Superior temporal gyrus (tissue), 1 donor: ENCODE results near the gene PPM1H.
"Not testable (repeated sequence)": the region's sequence is repeated elsewhere in the genome, so short reads cannot be mapped to it uniquely, and the experiment has no call there.

Source experiments
- DNase-seq: peaks from one replicate; pipeline ENCODE4 v3.0.0-alpha.2; 2016; ENCODE audit errors: extremely low spot score

Gene PPM1H

DNA sequence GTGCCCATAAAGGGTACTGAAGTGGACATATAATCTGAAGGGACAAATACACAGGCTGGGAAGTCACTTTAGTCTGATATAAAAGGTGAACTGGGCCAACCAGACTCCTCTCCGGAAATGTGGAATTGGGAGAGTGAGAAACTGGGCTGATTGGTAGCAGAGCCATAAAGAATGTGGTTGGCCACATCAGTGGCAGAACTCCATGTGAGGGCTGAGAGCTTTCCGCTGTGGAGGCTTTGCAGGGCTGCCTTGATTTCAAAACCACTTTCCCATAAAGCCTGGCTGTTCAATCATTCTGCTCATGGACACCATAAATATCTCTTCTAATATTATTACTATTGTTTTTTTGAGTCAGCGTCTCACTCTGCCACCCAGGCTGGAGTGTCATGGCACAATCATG, 248.0 kb downstream of the PPM1H start:
- no peak for DNase-seq

DNA sequence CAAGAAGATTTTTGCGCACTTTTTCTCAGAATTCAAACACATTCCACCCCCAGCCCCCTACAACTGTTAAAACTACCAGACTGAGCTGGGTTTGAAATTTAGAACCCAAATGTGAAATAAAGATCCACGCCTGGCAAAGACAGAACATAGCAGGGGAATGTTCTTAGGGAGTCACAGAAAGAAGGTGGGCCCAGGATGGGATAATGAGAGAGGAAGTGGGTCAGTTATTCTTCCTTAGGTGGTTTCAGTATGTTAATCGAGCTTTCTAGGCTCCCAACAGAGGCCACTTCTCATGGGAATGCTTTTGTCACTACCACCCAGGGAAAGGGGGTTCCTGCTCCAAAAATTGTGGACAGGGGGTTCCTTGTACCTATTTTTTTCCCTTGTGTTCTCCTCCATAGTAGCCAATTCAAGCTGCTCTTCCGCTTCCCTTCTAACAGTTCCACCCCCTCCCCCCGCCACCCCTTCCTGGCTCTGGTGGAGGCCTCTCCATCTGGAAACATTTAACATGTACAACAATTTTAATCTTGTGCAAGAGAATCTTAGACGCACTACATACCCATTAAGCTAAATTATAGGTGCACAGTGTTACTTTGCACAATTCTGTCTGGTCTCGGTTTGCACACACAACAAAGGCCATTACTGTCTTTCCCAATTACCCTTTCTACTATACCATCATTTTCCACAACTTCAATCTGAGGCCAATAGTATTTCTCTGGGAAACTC, 250.2 kb downstream of the PPM1H start:
- no peak for DNase-seq

DNA sequence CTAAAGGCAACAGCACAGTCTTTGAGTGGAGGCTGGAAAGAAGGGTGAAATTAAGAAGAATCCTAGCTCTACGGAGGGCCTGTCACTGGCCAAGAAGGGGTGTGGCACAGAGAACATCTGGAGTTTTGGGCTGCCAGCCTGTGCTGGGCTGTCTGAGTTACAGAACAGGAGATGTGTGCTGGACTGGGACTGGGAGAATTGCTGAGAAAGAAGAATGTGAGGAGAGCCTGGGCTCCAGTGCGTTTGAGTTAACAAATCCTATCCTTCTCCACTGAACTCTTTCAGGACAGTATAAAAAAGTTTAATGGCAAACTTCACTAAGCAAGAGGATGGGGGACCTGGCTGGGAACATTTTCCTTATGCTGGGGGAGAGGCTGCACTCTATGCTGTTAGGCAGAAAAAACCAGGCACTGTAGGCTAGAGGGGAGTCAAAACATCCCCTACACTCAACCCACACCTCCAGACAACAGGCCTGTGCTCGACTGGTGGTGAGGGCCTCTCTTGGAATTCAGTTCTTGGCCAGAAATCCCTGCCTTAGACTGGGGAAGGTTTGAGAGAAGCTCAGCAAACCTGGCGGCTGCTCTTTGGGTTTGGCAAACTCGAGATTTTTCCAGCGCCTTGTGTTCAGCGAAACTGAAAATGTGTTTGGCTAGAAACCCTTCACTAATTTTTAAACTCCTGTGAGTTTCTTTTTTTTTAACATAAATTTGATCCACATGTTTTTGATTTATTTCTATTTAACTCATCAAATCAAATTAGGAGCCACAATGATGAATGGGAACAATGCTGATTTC, 251.0 kb downstream of the PPM1H start:
- peak; percentile 58 for DNase-seq

DNA sequence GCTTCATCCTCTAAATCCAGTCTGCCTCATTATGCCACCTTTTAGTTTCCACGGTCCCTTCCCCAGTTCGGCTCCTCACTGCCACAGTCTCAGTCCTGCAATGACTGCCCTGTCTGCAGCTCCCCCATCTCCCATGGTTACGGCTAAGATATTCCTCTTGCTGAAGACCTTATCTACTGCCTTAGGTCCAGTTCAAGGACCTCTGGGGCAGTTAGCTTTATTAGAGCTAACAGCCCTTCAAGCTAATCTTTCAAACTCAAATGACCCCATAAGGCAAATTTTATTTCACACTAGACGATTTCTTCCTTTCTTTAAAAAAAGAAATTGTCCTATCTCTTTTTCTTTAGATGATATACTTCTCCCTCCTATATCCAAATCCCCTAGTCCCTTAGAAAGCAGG, 253.6 kb downstream of the PPM1H start:
- DNase-seq = no peak

DNA sequence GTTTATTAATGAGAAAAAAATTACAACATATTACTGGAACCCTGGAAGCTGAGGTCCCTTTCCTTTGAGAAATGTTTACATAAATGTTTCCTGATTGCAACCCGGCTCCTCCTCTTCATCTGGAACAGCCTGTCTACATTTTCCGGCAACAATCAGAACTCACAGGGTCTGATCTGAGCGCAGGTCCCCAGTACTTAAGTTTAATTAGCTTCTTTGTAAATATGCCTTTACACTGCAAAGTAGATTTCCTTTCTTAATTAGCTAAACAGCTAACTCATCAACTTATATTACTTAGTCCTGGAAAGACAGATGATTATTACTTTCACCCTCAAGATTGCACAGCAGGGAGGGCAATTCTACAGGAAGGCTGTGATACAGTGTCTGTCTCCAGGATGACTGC, 255.3 kb downstream of the PPM1H start:
- no peak for DNase-seq

DNA sequence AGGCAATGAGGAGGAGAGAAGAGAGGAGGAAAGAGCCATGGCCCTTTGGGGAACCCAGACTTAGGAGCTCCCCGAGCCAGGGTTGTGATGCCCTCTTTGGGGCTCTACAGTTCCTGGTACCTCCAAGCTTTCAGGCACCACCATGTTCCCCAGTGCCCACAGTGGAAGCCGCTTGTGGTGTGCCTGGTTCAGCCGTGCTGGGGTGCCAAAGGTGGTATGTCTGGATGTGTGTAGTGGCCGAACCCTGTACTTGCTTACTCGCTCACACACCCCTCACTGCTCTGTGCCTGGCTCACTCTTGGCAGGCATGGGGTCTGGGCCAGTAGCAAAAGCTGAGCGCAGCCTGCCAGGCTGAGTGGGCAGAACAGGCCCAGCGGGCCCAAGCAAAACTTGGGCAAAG, 257.6 kb downstream of the PPM1H start:
- no peak for DNase-seq

DNA sequence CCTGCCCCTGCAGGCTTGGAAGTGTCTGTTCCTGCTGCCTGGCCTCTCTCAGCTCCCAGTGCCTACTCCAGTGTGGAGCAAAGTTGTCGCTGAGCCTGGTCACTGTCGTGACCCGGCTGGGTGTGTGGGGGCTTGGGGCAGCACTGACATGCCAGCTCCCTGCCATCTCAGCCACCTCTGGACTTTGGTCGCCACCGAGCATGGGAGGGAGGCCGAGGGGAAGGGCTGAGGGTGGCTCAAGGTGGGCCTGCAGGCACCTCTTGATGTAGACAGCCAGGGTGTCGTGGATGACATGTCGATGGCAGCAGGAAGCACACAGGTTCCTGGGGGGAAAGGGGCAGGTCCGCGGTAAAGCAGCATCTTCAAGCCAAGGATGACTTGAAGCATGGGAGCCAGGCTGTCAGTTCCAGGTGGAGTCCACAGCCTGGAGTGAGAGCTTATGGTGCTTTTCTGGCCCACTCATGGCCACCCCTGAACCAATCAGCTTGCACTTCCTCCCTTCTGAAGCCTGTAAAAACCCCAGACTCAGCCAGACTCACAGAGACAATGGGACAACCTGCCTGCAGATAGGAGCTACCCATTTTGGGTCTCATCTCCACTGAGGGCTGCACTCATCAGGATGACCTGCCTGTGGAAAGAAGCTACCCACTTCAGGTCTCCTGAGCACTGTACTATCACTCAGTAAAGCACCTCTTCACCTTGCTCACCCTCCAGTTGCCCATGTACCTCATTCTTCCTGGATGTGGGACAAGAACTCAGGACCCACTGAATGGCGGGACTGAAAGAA, 258.2 kb downstream of the PPM1H start:
- no peak for DNase-seq

DNA sequence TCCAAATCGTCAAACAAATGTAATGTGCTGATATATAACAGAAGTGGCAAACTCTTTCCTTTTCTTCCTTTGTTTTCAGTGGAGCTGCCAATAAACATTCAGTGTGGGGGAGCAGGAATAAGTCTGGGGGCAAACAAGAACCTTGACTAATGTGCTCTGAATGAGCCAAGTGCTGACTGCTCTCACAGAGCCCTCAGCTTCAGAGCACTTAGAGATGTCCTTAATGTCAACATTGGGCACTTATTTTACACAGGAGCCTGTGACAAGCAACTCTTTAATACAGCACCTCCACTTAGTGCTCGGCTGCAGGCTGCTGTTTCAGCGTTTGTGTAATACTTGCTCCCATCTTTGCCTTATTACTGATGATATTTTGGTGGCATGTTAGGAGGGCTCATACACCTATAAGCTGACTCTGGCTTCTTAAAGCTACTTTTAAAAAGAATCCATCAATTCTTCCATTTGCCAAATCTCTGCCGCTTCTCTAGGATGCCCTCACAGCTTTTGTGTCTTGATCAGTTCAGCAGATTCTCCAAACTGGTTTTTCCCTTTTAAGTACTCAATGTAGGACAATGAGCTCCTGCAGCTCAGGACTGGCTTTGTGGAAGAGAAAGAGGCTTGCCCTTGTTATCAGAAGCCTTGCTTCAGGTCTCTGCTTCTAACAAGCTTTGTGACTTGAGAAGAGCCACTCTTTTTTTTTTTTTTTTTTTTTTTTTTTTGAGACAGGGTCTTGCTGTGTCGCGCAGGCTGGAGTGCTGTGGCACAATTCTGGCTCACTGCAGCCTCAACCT, 261.7 kb downstream of the PPM1H start:
- no peak for DNase-seq

DNA sequence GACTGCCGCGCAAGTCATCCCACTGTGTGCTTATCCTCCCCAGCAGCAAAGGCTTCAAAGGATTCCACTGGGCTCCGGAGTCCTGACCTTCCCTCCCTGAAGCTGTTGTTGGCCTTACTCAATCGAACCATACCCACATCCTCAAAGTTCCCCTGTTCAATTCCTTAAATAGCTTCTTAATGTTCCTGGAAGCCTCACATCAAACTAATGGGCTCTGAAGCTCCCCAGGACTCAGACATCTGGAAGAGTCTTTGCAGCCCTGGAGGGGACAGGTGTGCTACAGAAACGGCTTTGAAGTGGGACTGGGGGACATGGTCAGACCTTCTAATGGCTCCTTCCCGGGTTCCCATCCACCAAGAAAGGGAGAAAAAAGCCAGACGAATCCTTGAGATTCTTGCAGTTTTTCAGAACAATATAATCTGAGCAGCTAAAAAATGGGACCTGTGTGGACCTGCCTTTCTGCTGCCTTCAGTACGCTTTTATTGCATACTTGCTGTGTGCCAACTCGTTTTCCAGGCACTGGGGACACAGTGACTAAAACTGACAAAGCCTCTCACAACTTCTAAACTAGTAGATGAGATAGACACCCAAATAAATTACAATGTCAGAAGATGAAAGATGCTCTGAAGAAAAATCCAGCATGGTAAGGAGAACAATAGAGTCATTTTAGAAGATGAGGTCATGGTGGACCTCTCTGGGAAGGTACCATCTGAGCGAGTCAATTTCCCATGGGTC, 263.8 kb downstream of the PPM1H start:
- DNase-seq = no peak

DNA sequence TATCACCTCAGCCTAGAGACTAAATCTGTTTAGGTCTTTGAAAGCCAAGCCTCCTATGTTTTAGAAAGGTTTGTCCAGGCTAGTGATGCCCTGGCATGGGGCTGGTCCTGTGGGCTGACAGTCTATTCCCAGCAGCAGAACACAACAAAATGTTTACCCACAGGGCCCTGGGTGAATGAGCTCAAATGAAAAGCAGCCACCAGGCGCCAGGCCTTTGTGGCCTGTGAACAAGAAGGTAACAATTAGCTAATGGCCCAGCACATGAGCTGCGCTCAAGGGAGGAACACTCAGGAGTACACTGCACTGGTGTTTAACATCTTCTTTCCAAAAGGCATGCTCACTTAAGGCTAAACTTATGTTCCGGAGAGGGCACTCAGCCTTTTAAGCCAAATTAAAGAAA, 266.2 kb downstream of the PPM1H start:
- no peak for DNase-seq

DNA sequence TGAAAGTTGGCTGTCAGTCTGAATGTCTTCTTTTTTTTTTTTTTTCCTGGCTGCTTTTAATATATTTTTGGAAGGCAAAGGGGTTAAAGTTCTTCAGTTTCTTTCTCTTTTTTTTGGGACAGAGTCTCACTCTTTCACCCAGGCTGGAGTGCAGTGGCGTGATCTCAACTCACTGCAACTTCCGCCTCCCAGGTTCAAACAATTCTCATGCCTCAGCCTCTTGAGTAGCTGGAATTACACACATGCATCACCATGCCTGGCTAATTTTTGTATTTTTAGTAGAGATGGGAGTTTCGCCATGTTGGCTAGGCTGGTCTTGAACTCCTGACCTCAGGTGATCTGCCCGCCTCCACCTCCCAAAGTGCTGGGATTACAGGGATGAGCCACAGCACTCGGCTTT, 270.0 kb downstream of the PPM1H start:
- not testable (repeated sequence) for DNase-seq

DNA sequence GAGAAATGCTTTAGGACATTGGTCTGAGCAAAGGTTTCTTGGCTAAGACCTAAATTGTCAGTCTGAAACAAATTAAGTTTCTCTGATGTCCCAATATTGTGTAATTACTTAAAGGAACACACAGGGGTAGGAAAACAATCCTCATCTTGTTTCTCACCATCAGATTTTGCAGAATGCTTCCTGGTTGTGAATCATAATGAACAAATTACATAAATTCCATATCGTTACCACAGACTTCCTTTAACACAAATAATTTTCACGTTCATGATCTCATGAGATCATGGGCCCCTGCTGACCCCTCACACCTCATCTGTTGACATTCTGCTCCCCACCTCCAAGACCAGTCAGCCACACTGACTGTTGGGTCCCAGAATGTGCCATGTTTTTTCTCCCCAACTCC, 274.2 kb downstream of the PPM1H start:
- DNase-seq = no peak

DNA sequence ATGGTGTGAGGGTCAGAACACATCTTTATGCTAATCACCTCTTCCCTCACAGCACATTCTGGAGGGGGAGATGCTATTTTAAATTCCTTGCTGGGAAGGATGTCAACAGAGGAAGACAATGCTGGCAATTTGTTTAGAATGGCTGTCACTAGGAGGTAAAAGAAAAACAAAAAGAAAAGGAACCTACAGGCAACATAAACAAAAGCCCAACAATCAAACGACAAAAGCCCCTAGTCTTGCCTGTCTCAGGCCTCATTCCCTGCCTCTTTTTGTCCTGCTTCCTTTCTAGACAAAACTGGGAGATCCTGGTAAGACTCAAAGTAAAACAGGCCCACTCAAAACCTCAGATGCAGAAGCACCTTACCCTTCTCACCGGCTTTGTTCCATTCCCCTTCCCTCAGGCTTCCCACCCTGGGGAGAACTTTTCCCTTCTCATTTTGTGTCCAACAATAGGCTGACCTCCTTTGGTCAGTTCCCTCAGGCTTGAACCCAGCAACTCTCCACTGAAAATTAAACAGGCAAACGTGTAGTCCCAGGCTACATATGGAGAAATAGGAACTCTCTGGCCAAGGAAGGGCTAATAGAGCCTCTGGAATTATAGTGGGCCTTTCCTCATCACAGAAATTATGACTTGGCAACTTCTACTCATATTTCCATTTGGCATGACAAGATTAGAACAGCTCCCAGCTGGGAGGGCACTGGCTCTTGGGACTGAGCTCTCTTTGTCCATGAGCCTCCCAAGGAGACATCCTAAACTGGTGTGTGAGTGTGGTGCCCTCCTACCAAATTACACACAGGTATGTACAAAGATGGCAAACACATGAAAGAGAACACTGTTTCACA, 275.3 kb downstream of the PPM1H start:
- no peak for DNase-seq

DNA sequence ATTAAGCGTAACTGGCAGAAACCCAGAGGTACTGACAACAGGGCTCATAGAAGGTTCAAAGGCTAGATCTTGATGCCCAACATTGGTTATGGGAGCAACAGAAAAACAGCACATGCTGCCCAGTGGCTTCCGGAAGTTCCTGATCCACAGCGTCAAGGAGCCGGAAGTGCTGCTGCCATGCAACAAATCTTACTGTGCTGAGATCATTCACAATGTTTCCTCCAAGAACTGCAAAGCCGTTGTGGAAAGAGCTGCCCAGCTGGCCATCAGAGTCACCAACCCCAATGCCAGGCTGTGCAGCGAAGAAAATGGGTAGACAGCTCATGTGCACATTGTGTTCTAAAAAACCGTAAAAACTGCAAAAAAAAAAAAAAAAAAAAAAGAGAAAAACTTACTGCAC, 276.0 kb downstream of the PPM1H start:
- DNase-seq = no peak

DNA sequence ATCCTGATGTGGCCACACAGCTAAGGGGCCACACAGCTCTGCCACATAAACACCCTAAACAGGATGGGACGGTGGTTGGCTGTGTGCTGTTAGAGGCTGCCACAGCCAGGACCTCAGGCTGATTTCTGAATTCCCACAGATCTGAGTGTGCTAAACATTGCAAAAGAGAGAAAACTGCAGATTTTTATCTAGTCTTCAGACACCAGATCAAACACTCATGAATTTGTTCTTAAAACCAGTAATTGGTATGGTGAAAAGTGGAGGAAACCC, 277.7 kb downstream of the PPM1H start:
- no peak for DNase-seq

DNA sequence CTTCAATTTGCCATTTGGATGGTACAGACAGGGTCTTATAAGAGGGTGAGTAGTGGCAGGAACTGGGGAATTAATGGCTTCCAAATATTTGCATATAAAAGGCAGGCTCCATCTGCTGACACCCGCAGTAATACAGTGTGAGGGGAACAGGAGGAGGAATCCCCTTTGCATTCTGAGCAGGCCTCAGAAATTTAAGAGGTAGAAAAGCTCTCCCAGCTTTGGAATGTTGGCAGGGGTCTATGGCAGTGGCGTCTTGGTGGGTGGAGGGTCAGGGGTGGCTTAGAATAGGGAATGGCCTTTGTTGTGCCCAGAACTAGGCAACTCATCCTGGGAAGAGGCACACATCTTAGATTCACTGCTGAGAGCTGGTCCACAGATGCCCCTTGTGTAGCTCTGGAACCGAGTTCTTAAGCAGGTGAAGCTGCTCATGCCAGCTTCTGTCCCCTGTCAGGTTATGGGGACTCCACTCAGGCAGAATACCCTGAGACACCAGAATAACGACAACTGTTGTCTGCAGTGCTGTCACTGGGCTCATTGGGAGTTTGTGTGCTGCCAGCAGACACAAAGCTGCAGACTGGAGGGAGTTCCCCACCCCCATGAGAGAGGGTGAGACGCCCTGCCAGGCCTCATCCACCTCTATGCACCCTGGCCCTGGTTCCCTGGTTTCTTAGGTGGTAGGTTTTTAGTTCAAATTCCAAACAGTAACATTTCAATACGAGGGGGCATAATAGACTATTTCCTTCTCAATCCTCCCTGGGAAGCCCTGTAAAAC, 278.2 kb downstream of the PPM1H start:
- DNase-seq = no peak

DNA sequence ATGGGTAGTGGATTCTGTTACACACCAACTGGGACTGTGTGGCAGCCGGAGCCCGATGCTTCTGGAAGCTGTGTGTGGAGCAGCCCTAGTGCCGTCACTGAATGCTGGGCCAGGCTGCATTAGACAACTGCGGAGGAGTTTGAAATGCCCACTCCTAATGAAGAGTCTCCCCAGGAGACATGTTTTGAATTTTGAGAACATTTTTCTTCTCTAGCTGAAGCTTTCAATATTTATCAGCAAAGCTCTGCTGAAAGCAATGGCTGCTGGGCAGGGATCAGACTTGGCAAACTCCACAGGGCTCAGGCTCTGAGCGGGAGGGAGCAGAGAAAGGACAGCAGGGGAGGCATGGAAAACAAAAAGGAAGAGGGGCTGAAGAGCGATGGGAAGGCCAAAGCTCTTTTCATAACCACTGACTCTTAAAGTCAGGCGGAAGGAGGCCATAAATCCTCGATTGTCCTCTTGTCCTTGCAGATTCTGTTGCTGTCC, 279.2 kb downstream of the PPM1H start:
- peak; percentile 34 for DNase-seq

DNA sequence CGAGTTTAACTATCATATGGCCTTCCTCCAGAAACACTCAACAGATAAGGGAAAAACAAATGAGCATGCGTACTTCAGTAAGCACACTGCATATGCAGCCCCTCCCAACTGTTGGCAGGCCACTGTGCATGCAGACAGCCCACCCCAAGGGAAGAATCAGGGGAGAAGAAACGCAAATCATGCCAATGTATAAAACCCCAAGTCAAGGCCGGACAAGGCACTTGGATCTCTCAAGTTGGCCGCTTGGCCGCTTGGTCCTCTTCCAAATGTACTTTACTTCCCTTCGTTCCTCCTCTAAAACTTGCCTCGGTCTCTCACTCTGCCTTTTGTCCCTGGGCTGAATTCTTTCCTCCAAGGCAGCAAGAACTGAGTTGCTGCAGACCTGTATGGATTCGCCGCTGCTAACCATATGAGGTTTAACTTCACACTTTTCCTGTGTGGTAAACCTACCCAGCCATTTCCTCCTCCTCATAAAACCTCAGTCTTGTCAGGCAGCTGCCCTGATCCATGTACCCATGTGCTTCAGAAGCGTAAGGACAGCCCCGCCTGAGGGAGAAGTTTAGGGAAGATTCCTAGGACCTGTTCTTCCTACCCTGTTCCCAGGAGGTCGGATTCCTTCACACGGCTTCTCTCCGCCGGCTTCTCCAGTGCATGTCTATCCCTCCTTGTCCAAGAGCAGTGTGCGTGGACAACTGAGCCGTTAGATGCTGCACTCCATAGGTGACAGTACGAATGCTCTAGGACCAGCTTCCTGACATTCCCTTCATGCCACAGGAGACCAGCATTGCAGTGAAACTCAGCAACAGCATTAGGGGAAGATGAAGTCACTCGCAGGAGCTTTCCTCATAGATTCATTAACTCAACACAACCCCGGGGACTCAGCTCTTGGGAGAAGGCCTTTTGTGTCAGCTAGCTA, 280.4 kb downstream of the PPM1H start:
- no peak for DNase-seq
